GM10248 (cell line): ENCODE measurements around the gene RAPGEF3.

Experiments
- CTCF ChIA-PET: fragments of 300-600 bp; sonication (Branson Sonifier 250); formaldehyde crosslinking; extraction: SDS; loops from one replicate; lab custom pipeline; 2021; ENCODE audit warnings: antibody characterized with exemption; lab: Yijun Ruan, JAX
- POLR2A ChIA-PET: fragments of 350-650 bp; sonication (Branson Sonifier 250); formaldehyde crosslinking; extraction: SDS; loops from one replicate; lab custom pipeline; 2020; ENCODE audit warnings: antibody characterized with exemption; lab: Yijun Ruan, JAX
- DNase-seq: peaks from one replicate; pipeline ENCODE4 v3.0.0; 2012; ENCODE audit errors: extremely low spot score
- TF ChIP-seq, protein P1 (sequence below): IDR thresholded peaks from 2 replicates; pipeline ENCODE4 v1.5.1; 2012; ENCODE audit warnings: mild to moderate bottlenecking, low read depth; ENCODE audit errors: extremely low read depth, missing control alignments, control extremely low read depth

Gene RAPGEF3

GRCh38 chr12:47725893-47726292 is 32.8 kb downstream of the RAPGEF3 start:
- POLR2A ChIA-PET: no interaction called here
- TF ChIP-seq, protein P1, sequence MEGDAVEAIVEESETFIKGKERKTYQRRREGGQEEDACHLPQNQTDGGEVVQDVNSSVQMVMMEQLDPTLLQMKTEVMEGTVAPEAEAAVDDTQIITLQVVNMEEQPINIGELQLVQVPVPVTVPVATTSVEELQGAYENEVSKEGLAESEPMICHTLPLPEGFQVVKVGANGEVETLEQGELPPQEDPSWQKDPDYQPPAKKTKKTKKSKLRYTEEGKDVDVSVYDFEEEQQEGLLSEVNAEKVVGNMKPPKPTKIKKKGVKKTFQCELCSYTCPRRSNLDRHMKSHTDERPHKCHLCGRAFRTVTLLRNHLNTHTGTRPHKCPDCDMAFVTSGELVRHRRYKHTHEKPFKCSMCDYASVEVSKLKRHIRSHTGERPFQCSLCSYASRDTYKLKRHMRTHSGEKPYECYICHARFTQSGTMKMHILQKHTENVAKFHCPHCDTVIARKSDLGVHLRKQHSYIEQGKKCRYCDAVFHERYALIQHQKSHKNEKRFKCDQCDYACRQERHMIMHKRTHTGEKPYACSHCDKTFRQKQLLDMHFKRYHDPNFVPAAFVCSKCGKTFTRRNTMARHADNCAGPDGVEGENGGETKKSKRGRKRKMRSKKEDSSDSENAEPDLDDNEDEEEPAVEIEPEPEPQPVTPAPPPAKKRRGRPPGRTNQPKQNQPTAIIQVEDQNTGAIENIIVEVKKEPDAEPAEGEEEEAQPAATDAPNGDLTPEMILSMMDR: no peak
- CTCF ChIA-PET: interaction anchor here (0.7 to 46.2 kb wide), 9 partner anchors 10 to 112 kb away, joined by 3 to 1524 read pairs (median 3); partner anchors contain the start of genes RAPGEF3 and SLC48A1
- peak; percentile 67 for DNase-seq

GRCh38 chr12:47725091-47725772 is 33.4 kb downstream of the RAPGEF3 start, which contains the start of gene ENDOU:
ENDOU (minus strand) TSS chr12:47725490; CDS start chr12:47725413, 77 bp downstream.
- ChIA-PET POLR2A (no interaction called here), CTCF (interaction anchor here (0.7 to 46.2 kb wide), 12 partner anchors 9 to 112 kb away, joined by 3 to 1524 read pairs (median 3); partner anchors contain the start of genes RAPGEF3, RPAP3 and SLC48A1)
- TF ChIP-seq, protein P1: no peak

GRCh38 chr12:47722941-47723631 is 35.6 kb downstream of the RAPGEF3 start:
- POLR2A ChIA-PET: no interaction called here
- CTCF ChIA-PET: interaction anchor here (1.2 to 46.2 kb wide), 5 partner anchors 7 to 115 kb away, joined by 5 to 1524 read pairs (median 125); partner anchors contain the start of gene SLC48A1
- TF ChIP-seq, protein P1: no peak
- no peak for DNase-seq

More at GRCh38 chr12:47725091-47725772, 33.4 kb downstream of the RAPGEF3 start, which contains the start of gene ENDOU:
- no peak for DNase-seq

DNA sequence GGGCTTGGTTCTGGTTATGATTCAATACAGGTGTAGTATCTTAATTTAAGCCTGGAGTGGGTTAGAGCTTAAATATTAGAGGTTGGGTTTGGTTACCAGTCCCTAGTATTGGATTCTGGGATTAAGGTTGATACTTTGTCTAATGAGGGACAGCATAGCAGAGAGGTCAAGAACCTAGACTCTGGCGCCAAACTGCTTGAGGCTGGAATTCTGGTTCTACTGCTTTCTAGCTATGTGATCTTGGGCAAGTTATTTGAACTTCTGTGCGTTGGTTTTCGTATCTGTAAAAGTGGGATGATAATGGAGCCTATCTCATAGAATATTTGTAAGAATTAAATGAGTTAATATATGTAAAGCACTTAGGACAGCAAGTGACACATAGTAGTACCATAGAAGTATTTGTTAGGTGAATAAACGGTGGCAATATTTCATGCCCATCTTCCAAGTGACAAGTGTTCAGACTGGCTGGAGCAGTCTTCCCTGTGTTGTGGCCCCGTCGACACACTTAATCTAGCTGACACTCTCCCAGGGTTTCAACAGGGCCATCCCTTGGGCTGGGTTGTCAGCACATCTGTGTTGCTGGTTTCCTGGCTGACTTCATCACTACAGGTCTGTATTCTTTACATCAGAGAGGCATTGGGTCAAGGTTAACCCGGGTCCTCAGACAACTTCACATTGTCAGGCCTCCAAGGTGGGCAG is 36.4 kb downstream of the RAPGEF3 start:
- DNase-seq: no peak
- TF ChIP-seq, protein P1: no peak
- ChIA-PET POLR2A (no interaction called here), CTCF (interaction anchor here (1.5 to 46.2 kb wide), 4 partner anchors 11 to 60 kb away, joined by 3 to 1524 read pairs (median 115); partner anchors contain the start of gene SLC48A1)

GRCh38 chr12:47721431-47721973 is 37.2 kb downstream of the RAPGEF3 start:
- no peak for DNase-seq
- POLR2A ChIA-PET: no interaction called here
- CTCF ChIA-PET: interaction anchor here (1.5 to 46.2 kb wide), 3 partner anchors 14 to 61 kb away, joined by 3 to 1524 read pairs (median 225); partner anchors contain the start of gene SLC48A1
- TF ChIP-seq, protein P1: no peak

- ChIA-PET POLR2A (interaction anchor here (1.8 kb wide), 1 partner anchor 22 kb away, joined by 4 read pairs; no protein-coding TSS in a partner anchor), CTCF (interaction anchor here (1.0 to 46.2 kb wide), 11 partner anchors 9 to 127 kb away, joined by 3 to 1524 read pairs (median 18); partner anchors contain the start of genes ENDOU, RAPGEF3 and SLC48A1)
- TF ChIP-seq, protein P1: no peak
- DNase-seq: no peak
Measured at GRCh38 chr12:47718531-47718930, 40.1 kb downstream of the RAPGEF3 start.
